Mammary epithelial cell (primary cell): Measurements from ENCODE around the gene SVIL.

Experiments used
- EZH2 ChIP-seq: IDR thresholded peaks from 2 replicates; pipeline ENCODE4 v1.6.1; 2012; ENCODE audit warnings: low read length, inconsistent platforms, borderline replicate concordance
- TF ChIP-seq, protein P1 (sequence below), 2 donors: IDR thresholded peaks in 1 of 2; conservative IDR thresholded peaks in 1 of 2; 2 replicates each; pipeline ENCODE4 v1.5.1; 2011 to 2012; ENCODE audit warnings: inconsistent platforms in 2 of 2, low read length in 2 of 2, mild to moderate bottlenecking in 2 of 2, control low read depth in 1 of 2, low read depth in 1 of 2; ENCODE audit not compliant: insufficient read depth in 1 of 2; ENCODE audit errors: extremely low read depth in 1 of 2

DNA sequence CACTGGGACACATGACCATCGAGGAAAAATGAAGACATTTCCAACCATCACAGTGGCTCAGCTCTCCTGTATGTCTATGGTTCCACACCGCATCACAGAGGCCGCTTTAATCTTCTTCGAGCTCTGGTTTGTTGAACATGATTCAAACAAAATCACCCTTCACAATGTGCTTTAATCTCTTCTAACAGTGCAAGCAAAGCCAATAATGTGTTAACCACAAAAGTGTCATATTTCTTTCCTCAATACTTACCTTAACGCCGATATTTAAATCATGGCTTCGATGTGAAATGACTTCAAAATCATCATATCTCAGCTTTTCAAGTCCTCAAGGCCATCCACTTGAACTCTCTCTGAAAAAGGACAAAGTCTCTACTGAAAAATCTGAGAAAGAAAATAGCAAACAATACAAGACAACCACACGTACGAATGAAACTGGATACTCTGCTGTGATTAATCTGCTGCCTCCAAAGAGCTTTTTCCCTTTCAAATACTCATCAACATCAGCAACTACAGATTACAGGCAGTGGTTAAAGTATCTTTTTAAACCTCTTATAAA lies 23.0 kb upstream of the SVIL start:
- TF ChIP-seq, protein P1, sequence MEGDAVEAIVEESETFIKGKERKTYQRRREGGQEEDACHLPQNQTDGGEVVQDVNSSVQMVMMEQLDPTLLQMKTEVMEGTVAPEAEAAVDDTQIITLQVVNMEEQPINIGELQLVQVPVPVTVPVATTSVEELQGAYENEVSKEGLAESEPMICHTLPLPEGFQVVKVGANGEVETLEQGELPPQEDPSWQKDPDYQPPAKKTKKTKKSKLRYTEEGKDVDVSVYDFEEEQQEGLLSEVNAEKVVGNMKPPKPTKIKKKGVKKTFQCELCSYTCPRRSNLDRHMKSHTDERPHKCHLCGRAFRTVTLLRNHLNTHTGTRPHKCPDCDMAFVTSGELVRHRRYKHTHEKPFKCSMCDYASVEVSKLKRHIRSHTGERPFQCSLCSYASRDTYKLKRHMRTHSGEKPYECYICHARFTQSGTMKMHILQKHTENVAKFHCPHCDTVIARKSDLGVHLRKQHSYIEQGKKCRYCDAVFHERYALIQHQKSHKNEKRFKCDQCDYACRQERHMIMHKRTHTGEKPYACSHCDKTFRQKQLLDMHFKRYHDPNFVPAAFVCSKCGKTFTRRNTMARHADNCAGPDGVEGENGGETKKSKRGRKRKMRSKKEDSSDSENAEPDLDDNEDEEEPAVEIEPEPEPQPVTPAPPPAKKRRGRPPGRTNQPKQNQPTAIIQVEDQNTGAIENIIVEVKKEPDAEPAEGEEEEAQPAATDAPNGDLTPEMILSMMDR (conservative IDR thresholded peaks at IDR 0.05 in 1 of 2, IDR thresholded peaks at IDR 0.05 in 1 of 2; ENCODE audit: extremely low read depth in 1 of 2, insufficient read depth in 1 of 2, low read depth in 1 of 2, low read length in 2 of 2), result no peak
- no peak for TF ChIP-seq EZH2
